SH-SY5Y (cell line): ENCODE results near the gene LMX1B.

Experiments used
- GATA2 ChIP-seq: IDR thresholded peaks from 2 replicates; pipeline ENCODE4 v1.6.1; 2011; ENCODE audit warnings: mild to moderate bottlenecking, low read depth, low read length
- GATA3 ChIP-seq: IDR thresholded peaks from 2 replicates; pipeline ENCODE4 v1.6.1; 2011; ENCODE audit warnings: low read depth, mild to moderate bottlenecking, low read length, moderate library complexity

Gene LMX1B

GRCh38 chr9:126619361-126620135 is 5.8 kb downstream of the LMX1B start:
- TF ChIP-seq GATA3 (no peak), GATA2 (no peak)

GRCh38 chr9:126620478-126620877 is 6.8 kb downstream of the LMX1B start:
- TF ChIP-seq GATA2 (no peak), GATA3 (no peak)

GRCh38 chr9:126621061-126621918 is 7.6 kb downstream of the LMX1B start:
- TF ChIP-seq GATA3: no peak
- TF ChIP-seq GATA2: no peak

- TF ChIP-seq GATA2 (no peak), GATA3 (no peak)
These were observed 8.4 kb downstream of the LMX1B start for GRCh38 chr9:126621919-126622735.

- TF ChIP-seq GATA3 (no peak), GATA2 (no peak)
These were observed 9.6 kb downstream of the LMX1B start for GRCh38 chr9:126623314-126623666.

- TF ChIP-seq GATA2 (no peak), GATA3 (no peak)
These were observed 10.1 kb downstream of the LMX1B start for GRCh38 chr9:126623667-126624478.

GRCh38 chr9:126624479-126624826 is 10.7 kb downstream of the LMX1B start:
- no peak for TF ChIP-seq GATA3
- no peak for TF ChIP-seq GATA2

- no peak for TF ChIP-seq GATA3
These were observed 11.2 kb downstream of the LMX1B start for GRCh38 chr9:126624912-126625311.

- TF ChIP-seq GATA3 (no peak), GATA2 (no peak)
These were observed 11.8 kb downstream of the LMX1B start for GRCh38 chr9:126625329-126626126.

GRCh38 chr9:126626127-126626925 is 12.6 kb downstream of the LMX1B start:
- TF ChIP-seq GATA2: no peak
- TF ChIP-seq GATA3: no peak

GRCh38 chr9:126626926-126627233 is 13.2 kb downstream of the LMX1B start:
- TF ChIP-seq GATA2 (no peak), GATA3 (no peak)

GRCh38 chr9:126628146-126628545 is 14.4 kb downstream of the LMX1B start:
- TF ChIP-seq GATA3 (no peak), GATA2 (peak; percentile 78)
